HepG2 (cell line): ENCODE results near the gene IKBIP. TPM values are rescaled to one million over a fixed set of nuclear protein-coding genes. Genes with fewer than 3 reads are reported as not detected.
"Not testable (repeated sequence)": the region's sequence is repeated elsewhere in the genome, so short reads cannot be mapped to it uniquely, and the experiment has no call there.

ENCODE experiments used
- ATAC-seq: fragments of 200-7000 bp; cut with Tn5 transposase; 3 replicates; pipeline ENCODE4 v1.9.1; 2020; ENCODE audit warnings: mild to moderate bottlenecking, moderate library complexity
- BruUV-seq: library from RNA; stranded (reverse); fragments of 400-500 nt; replicated peaks from 2 replicates; lab custom pipeline; 2021; lab: Mats Ljungman, UMichigan
- CTCF ChIA-PET: fragments of 300-600 bp; formaldehyde crosslinking; extraction: SDS; loops from one replicate; lab custom pipeline; 2021; ENCODE audit warnings: low total read pairs, inconsistent platforms, low intra/inter-chr PET ratio; lab: Yijun Ruan, JAX
- POLR2A ChIA-PET: fragments of 350-600 bp; sonication (Branson Sonifier 250); formaldehyde crosslinking; loops from one replicate; lab custom pipeline; 2020; ENCODE audit warnings: antibody characterized with exemption, inconsistent platforms; lab: Yijun Ruan, JAX
- DNase-seq: peaks from one replicate; pipeline ENCODE4 v3.0.0-alpha.2; 2015; ENCODE audit warnings: low spot score
- FAIRE-seq: peaks from 3 replicates; lab custom pipeline; 2011; peaks lifted over from hg19 to GRCh38; lab: Jason Lieb, UNC
- H2AFZ ChIP-seq: one replicate; pipeline ENCODE4 v1.6.1; 2011; ENCODE audit warnings: low read length, inconsistent platforms
- H3K27ac ChIP-seq: fragments of 300-600 bp; 3 replicates; pipeline ENCODE4 v1.8.0; 2011; ENCODE audit warnings: mixed run types, mild to moderate bottlenecking, mixed read lengths, low read length, inconsistent platforms; ENCODE audit not compliant: insufficient read depth; ENCODE audit errors: extremely low read length
- H3K27me3 ChIP-seq, 2 experiments: fragments of 200-600 bp in 1 of 2; 2 replicates in 1 of 2; 3 replicates in 1 of 2; pipeline versions ENCODE4 v1.6.0 to v1.8.0; 2011; ENCODE audit warnings: low read length in 2 of 2, mild to moderate bottlenecking in 2 of 2, moderate library complexity in 2 of 2, inconsistent platforms in 1 of 2; ENCODE audit not compliant: insufficient read depth in 2 of 2, control insufficient read depth in 1 of 2
- H3K36me3 ChIP-seq, 2 experiments: fragments of 200-600 bp in 1 of 2; replicated peaks in 1 of 2; 2 replicates in 1 of 2; 3 replicates in 1 of 2; pipeline versions ENCODE4 v1.5.1 to v1.8.0; 2011; ENCODE audit warnings: low read length in 2 of 2, inconsistent platforms in 1 of 2; ENCODE audit not compliant: insufficient read depth in 2 of 2, control insufficient read depth in 1 of 2
- H3K4me1 ChIP-seq: 2 replicates; pipeline ENCODE4 v1.5.1; 2012; ENCODE audit warnings: low read length, inconsistent platforms; ENCODE audit not compliant: insufficient read depth
- H3K4me2 ChIP-seq: 2 replicates; pipeline ENCODE4 v1.6.0; 2011; ENCODE audit warnings: low read depth, low read length, inconsistent platforms
- H3K4me3 ChIP-seq, 3 experiments: fragments of 200-600 bp in 1 of 3; sonication (generic), shearing (Covaris generic) in 1 of 3; replicated peaks in 1 of 3; 2 replicates each; pipeline ENCODE4 v1.5.1; 2011 to 2016; ENCODE audit warnings: low read length in 3 of 3, inconsistent platforms in 2 of 3, low read depth in 2 of 3, mild to moderate bottlenecking in 2 of 3, control low read depth in 1 of 3, mixed read lengths in 1 of 3; ENCODE audit not compliant: insufficient read depth in 1 of 3
- H3K79me2 ChIP-seq: one replicate; pipeline ENCODE4 v1.6.1; 2011; ENCODE audit warnings: low read length, inconsistent platforms; ENCODE audit not compliant: insufficient read depth
- H3K9ac ChIP-seq: 2 replicates; pipeline ENCODE4 v1.6.0; 2011; ENCODE audit warnings: mild to moderate bottlenecking, low read depth, low read length, inconsistent platforms; ENCODE audit not compliant: insufficient read depth
- H3K9me3 ChIP-seq: 2 replicates; pipeline ENCODE4 v1.5.1; 2012; ENCODE audit warnings: mild to moderate bottlenecking, low read length
- H4K20me1 ChIP-seq: 2 replicates; pipeline ENCODE4 v1.6.0; 2011; ENCODE audit warnings: inconsistent platforms, mild to moderate bottlenecking, low read length, moderate library complexity; ENCODE audit not compliant: insufficient read depth
- HNRNPUL1 ChIP-seq: fragments of 200-400 bp; formaldehyde crosslinking; IDR thresholded peaks from 2 replicates; pipeline ENCODE4 v1.6.1; 2017; ENCODE audit warnings: low read depth, mild to moderate bottlenecking, low read length, moderate library complexity
- ZNF121 ChIP-seq: sonication (generic); formaldehyde crosslinking; IDR thresholded peaks from 2 replicates; pipeline ENCODE4 v1.5.0; 2020; ENCODE audit warnings: mild to moderate bottlenecking, missing genetic modification reagents
- ZNF460 ChIP-seq: sonication (generic); formaldehyde crosslinking; IDR thresholded peaks from 2 replicates; pipeline ENCODE4 v1.5.1; 2020; ENCODE audit warnings: missing genetic modification reagents, mild to moderate bottlenecking, borderline replicate concordance
- ZNF607 ChIP-seq: sonication (generic); formaldehyde crosslinking; IDR thresholded peaks from 2 replicates; pipeline ENCODE4 v1.5.1; 2020; ENCODE audit warnings: missing genetic modification reagents, mild to moderate bottlenecking, borderline replicate concordance
- WGBS: methylation state at CpG from one replicate; pipeline ENCODE4 v1.1.6; 2017; ENCODE audit warnings: low lambda C conversion rate; 5-methylcytosine and 5-hydroxymethylcytosine counted together
- in situ Hi-C: cut with HindIII; loops from 2 replicates; pipeline ENCODE4 v1.10.0; 2017; ENCODE audit warnings: low pct_unique_long_range_greater_than_20kb; ENCODE audit not compliant: extremely low pct_ligation_motif_present
- intact Hi-C: fragments of 100-400 bp; cut with micrococcal nuclease; formaldehyde crosslinking; loops from one replicate; pipeline ENCODE4 v1.10.0; 2022; ENCODE audit not compliant: unreplicated experiment
- polyA plus RNA-seq, 8 experiments: library from polyadenylated mRNA; depleted of rRNA in 3 of 8; stranded (reverse) in 7 of 8; unstranded in 1 of 8; fragments of >200 nt; fragmentation: Illumina TruSeq in 4 of 8; extraction: Trizol in 4 of 8; gene quantifications; 2 replicates each; pipeline versions ENCODE4 v1.2.1 to v1.2.3, GENCODE V29; 2011 to 2016; ENCODE audit warnings: low read depth in 4 of 8, missing spikeins in 1 of 8, mixed read lengths in 1 of 8; ENCODE audit not compliant: insufficient read depth in 1 of 8
- total RNA-seq, 5 experiments: library from RNA; depleted of rRNA; stranded (reverse); fragments of >200 nt; fragmentation: Illumina TruSeq; extraction: Trizol; gene quantifications; 2 replicates each; pipeline ENCODE4 v1.2.3, GENCODE V29; 2016; ENCODE audit warnings: low read depth in 1 of 5

IKBIP gene
- total and polyA plus RNA-seq, 2 of the 13 experiments (the other 11 are each of a cell fraction or from before 2014, with no cell fraction given), result 20.0 to 55.5 TPM

DNA sequence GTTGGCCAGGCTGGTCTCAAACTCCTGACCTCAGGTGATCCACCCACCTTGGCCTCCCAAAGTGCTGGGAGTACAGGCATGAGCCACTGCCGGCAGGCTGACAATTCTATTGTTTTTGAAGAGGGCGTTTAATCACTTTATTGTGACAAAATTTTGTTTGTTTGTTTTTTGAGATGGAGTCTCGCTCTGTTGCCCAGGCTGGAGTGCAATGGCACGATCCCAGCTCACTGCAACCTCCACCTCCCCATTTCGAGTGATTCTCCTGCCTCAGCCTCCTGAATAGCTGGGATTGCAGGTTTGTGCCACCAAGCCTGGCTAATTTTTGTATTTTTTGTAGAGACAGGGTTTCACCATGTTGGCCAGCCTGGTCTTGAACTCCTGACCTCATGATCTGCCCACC, 1.8 kb downstream of the IKBIP start:
- POLR2A ChIA-PET, ATAC-seq, in situ Hi-C loops, CTCF ChIA-PET, H3K36me3 ChIP-seq, H3K9me3 ChIP-seq, FAIRE-seq, H3K27ac ChIP-seq, H2AFZ ChIP-seq, intact Hi-C loops, DNase-seq, H3K27me3 ChIP-seq, BruUV-seq, H3K9ac ChIP-seq, H4K20me1 ChIP-seq: not testable (repeated sequence)
- TF ChIP-seq ZNF460 (CRISPR knock-in tag), result peak; percentile 82; the same call in 1 of the 2 replicates
- peak; percentile 63; the same call in 1 of the 2 replicates for TF ChIP-seq ZNF121
- Histone ChIP-seq H3K79me2 (peaks cover 70% of the 10 kb centered on the region), H3K4me1 (peaks cover 40% of the 10 kb centered on the region), H3K4me2 (peak overlapping the region; percentile 59), H3K4me3 (peak overlapping the region in 2 of 3 experiments; percentile 95 to 99; a peak in 4 of 6 replicates)
- WGBS, result 92% methylated on average over 5 of the region's 5 CpGs

DNA sequence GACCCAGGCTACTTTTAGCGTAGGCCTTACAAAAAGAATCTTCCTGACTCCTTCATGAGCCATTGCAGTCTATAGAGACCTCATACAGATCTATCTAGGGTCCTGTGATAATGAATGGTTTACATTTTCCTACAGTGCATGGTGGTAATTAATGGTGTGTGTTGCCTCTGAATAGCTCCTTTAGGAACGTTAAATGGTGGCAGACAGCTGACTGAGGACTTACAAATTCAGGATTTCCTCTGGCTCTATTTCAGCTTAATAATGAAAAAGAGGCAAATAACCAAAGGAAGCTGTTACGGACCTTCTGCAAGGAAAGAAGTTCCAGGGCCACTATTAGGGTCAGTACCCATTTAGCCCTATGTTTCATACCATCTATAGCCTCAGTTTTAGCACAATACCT, 5.1 kb downstream of the IKBIP start:
- Histone ChIP-seq H3K36me3 (peaks cover 1 to 5% of the 10 kb centered on the region in 2 experiments; a peak in 3 of 5 replicates), H2AFZ (no peak overlapping the region), H3K79me2 (peaks cover 73% of the 10 kb centered on the region), H3K9me3 (no peaks in the 10 kb centered on the region), H3K27me3 (no peaks in the 10 kb centered on the region; a peak in 1 of 5 replicates), H4K20me1 (no peaks in the 10 kb centered on the region; the same call in 1 of the 2 replicates)
- ChIA-PET POLR2A (no interaction called here), CTCF (no interaction called here)
- DNase-seq, result no peak
- in situ Hi-C loops, result no loop called here
- TF ChIP-seq HNRNPUL1 (no peak), ZNF607 (CRISPR knock-in tag) (no peak)
- TF ChIP-seq, all 625 proteins: peak for 0
- H3K4me2 ChIP-seq, result no peak overlapping the region
- H3K27ac ChIP-seq, result no peak overlapping the region
- peaks cover 53% of the 10 kb centered on the region for H3K4me1 ChIP-seq
- ATAC-seq (no peak), FAIRE-seq (no peak)
- no peak overlapping the region for H3K9ac ChIP-seq
- WGBS, result 97% methylated on average over 3 of the region's 3 CpGs
- intact Hi-C loops, result no loop called here
- H3K4me3 ChIP-seq, result no peak overlapping the region
- BruUV-seq, result no TSS peak
